ENCODE results near the gene PLEKHH2.

Gene PLEKHH2

GRCh38 chr2:43788646-43789045, 151.6 kb downstream of the PLEKHH2 start:
- TF ChIP-seq SIN3A (IDR thresholded peaks at IDR 0.05; ENCODE audit: borderline replicate concordance, insufficient read depth, low read length) = no peak
- no peak for TF ChIP-seq TAF1 (IDR thresholded peaks at IDR 0.05; ENCODE audit: borderline replicate concordance, insufficient read depth, low read length)
- no peak for TF ChIP-seq FOXP2 (optimal IDR thresholded peaks at IDR 0.05; ENCODE audit: borderline replicate concordance, extremely low read depth, extremely low read length, insufficient read depth)
- TF ChIP-seq, protein P1, sequence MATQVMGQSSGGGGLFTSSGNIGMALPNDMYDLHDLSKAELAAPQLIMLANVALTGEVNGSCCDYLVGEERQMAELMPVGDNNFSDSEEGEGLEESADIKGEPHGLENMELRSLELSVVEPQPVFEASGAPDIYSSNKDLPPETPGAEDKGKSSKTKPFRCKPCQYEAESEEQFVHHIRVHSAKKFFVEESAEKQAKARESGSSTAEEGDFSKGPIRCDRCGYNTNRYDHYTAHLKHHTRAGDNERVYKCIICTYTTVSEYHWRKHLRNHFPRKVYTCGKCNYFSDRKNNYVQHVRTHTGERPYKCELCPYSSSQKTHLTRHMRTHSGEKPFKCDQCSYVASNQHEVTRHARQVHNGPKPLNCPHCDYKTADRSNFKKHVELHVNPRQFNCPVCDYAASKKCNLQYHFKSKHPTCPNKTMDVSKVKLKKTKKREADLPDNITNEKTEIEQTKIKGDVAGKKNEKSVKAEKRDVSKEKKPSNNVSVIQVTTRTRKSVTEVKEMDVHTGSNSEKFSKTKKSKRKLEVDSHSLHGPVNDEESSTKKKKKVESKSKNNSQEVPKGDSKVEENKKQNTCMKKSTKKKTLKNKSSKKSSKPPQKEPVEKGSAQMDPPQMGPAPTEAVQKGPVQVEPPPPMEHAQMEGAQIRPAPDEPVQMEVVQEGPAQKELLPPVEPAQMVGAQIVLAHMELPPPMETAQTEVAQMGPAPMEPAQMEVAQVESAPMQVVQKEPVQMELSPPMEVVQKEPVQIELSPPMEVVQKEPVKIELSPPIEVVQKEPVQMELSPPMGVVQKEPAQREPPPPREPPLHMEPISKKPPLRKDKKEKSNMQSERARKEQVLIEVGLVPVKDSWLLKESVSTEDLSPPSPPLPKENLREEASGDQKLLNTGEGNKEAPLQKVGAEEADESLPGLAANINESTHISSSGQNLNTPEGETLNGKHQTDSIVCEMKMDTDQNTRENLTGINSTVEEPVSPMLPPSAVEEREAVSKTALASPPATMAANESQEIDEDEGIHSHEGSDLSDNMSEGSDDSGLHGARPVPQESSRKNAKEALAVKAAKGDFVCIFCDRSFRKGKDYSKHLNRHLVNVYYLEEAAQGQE (IDR thresholded peaks at IDR 0.05; ENCODE audit: insufficient read depth in 1 of 2, low read depth in 2 of 2, low read length in 2 of 2) = no peak
- TF ChIP-seq POLR2AphosphoS5 (IDR thresholded peaks at IDR 0.05; ENCODE audit: low read depth, low read length) = no peak

GRCh38 chr2:43790147-43790546, 153.1 kb downstream of the PLEKHH2 start:
- TF ChIP-seq FOXP2 (optimal IDR thresholded peaks at IDR 0.05; ENCODE audit: borderline replicate concordance, extremely low read depth, extremely low read length, insufficient read depth) = no peak
- TF ChIP-seq, protein P1 (IDR thresholded peaks at IDR 0.05; ENCODE audit: insufficient read depth in 1 of 2, low read depth in 2 of 2, low read length in 2 of 2) = no peak
- TF ChIP-seq SIN3A (IDR thresholded peaks at IDR 0.05; ENCODE audit: borderline replicate concordance, insufficient read depth, low read length) = no peak
- TF ChIP-seq POLR2AphosphoS5 (IDR thresholded peaks at IDR 0.05; ENCODE audit: low read depth, low read length) = no peak
- TF ChIP-seq TAF1 (IDR thresholded peaks at IDR 0.05; ENCODE audit: borderline replicate concordance, insufficient read depth, low read length) = no peak

DNA sequence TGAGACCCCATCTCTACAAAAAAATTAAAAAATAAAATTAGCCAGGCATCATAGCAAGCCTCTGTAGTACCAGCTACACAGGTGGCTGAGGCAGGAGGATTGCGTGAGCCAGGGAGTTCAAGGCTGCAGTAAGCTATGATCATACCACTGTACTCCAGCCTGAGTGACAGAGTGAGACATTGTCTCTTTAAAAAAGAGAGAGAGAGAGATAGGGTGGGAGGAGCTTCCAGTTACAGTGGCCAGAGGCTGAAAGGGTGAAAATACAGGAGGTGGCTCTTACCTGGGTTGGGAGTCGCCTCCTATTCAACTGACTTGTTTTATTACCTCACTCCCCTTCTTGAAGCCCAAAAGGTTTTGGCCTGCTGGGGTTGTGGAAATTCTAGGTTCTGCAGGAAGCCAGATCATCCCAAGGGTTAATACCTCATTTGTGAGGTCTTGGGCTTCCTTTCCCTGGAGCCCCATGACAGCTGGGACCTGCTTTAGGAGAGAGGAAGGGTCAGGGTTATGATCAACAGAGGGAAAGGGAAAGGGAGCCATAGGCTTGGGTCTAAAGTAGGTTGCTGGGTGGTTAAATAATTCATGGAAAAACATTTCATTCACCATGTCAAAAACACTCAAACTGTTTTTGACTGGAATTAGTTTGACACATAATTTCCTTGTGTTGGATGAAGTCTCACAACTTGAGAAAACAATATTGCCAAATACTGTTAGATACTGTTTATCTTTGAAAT, 154.1 kb downstream of the PLEKHH2 start:
- TF ChIP-seq TAF1 (IDR thresholded peaks at IDR 0.05; ENCODE audit: borderline replicate concordance, insufficient read depth, low read length) (no peak), POLR2AphosphoS5 (IDR thresholded peaks at IDR 0.05; ENCODE audit: low read depth, low read length) (no peak), SIN3A (IDR thresholded peaks at IDR 0.05; ENCODE audit: borderline replicate concordance, insufficient read depth, low read length) (no peak), FOXP2 (optimal IDR thresholded peaks at IDR 0.05; ENCODE audit: borderline replicate concordance, extremely low read depth, extremely low read length, insufficient read depth) (no peak)
- TF ChIP-seq, protein P1 (IDR thresholded peaks at IDR 0.05; ENCODE audit: insufficient read depth in 1 of 2, low read depth in 2 of 2, low read length in 2 of 2) = no peak

- no peak for TF ChIP-seq POLR2AphosphoS5 (IDR thresholded peaks at IDR 0.05; ENCODE audit: low read depth, low read length)
- TF ChIP-seq SIN3A (IDR thresholded peaks at IDR 0.05; ENCODE audit: borderline replicate concordance, insufficient read depth, low read length) = no peak
- no peak for TF ChIP-seq FOXP2 (optimal IDR thresholded peaks at IDR 0.05; ENCODE audit: borderline replicate concordance, extremely low read depth, extremely low read length, insufficient read depth)
- no peak for TF ChIP-seq TAF1 (IDR thresholded peaks at IDR 0.05; ENCODE audit: borderline replicate concordance, insufficient read depth, low read length)
- TF ChIP-seq, protein P1 (IDR thresholded peaks at IDR 0.05; ENCODE audit: insufficient read depth in 1 of 2, low read depth in 2 of 2, low read length in 2 of 2) = no peak
These were observed 155.6 kb downstream of the PLEKHH2 start for GRCh38 chr2:43792653-43793052.

Data from PFSK-1 (cell line).